Caco-2 (cell line): ENCODE measurements around the gene FHIP1A. TPM values are rescaled to one million over a fixed set of nuclear protein-coding genes. Genes with fewer than 3 reads are reported as not detected.

Experiments used
- BruUV-seq: library from RNA; stranded (reverse); fragments of 400-500 nt; replicated peaks from 2 replicates; lab custom pipeline; 2021; lab: Mats Ljungman, UMichigan
- CTCF ChIA-PET: fragments of 300-600 bp; sonication (Branson Sonifier 250); formaldehyde crosslinking; loops from one replicate; lab custom pipeline; 2022; ENCODE audit warnings: antibody characterized with exemption; lab: Charles Lee
- POLR2A ChIA-PET: fragments of 300-600 bp; sonication (Branson Sonifier 250); formaldehyde crosslinking; loops from one replicate; lab custom pipeline; 2022; ENCODE audit warnings: antibody characterized with exemption; lab: Charles Lee
- DNase-seq, 2 experiments: peaks; one replicate each; pipeline versions ENCODE4 v3.0.0 to v3.0.0-alpha.2; 2020 to 2022
- H3K27me3 ChIP-seq: replicated peaks from 2 replicates; pipeline ENCODE4 v1.6.0; 2011; ENCODE audit warnings: low read length; ENCODE audit not compliant: control insufficient read depth, insufficient read depth
- H3K36me3 ChIP-seq: 2 replicates; pipeline ENCODE4 v1.5.1; 2011; ENCODE audit warnings: low read length; ENCODE audit not compliant: control insufficient read depth, insufficient read depth
- H3K4me1 ChIP-seq: fragments of 250-450 bp; sonication (Bioruptor Pico); 2 replicates; pipeline ENCODE4 v1.5.1; 2020; ENCODE audit warnings: mild to moderate bottlenecking
- H3K4me3 ChIP-seq: 2 replicates; pipeline ENCODE4 v1.5.1; 2011; ENCODE audit warnings: low read depth, mild to moderate bottlenecking, control low read depth, low read length
- H3K9me3 ChIP-seq: fragments of 250-450 bp; sonication (Bioruptor Pico); 2 replicates; pipeline ENCODE4 v1.5.1; 2020; ENCODE audit warnings: mild to moderate bottlenecking, moderate library complexity
- H3K27ac Mint-ChIP-seq: one replicate; pipeline ENCODE4 v1.8.0; 2022; ENCODE audit warnings: mixed read lengths; ENCODE audit not compliant: unreplicated experiment
- H3K27me3 Mint-ChIP-seq: one replicate; pipeline ENCODE4 v1.8.0; 2022; ENCODE audit warnings: mixed read lengths; ENCODE audit not compliant: insufficient read depth, unreplicated experiment
- H3K36me3 Mint-ChIP-seq: one replicate; pipeline ENCODE4 v1.8.0; 2022; ENCODE audit warnings: mild to moderate bottlenecking, mixed read lengths; ENCODE audit not compliant: insufficient read depth, unreplicated experiment
- H3K4me1 Mint-ChIP-seq: one replicate; pipeline ENCODE4 v1.8.0; 2022; ENCODE audit warnings: low read depth, mixed read lengths; ENCODE audit not compliant: unreplicated experiment
- H3K4me3 Mint-ChIP-seq: one replicate; pipeline ENCODE4 v1.8.0; 2022; ENCODE audit warnings: mild to moderate bottlenecking, moderate library complexity, mixed read lengths; ENCODE audit not compliant: unreplicated experiment
- H3K9me3 Mint-ChIP-seq: one replicate; pipeline ENCODE4 v1.8.0; 2022; ENCODE audit warnings: mixed read lengths; ENCODE audit not compliant: unreplicated experiment
- intact Hi-C: fragments of 100-400 bp; cut with micrococcal nuclease; formaldehyde crosslinking; loops from one replicate; pipeline ENCODE4 v1.10.0; 2022; ENCODE audit not compliant: unreplicated experiment
- total RNA-seq: library from RNA; stranded (reverse); gene quantifications from 2 replicates; pipeline ENCODE4 v1.2.3, GENCODE V29; 2022
- TF ChIP-seq, protein P1 (sequence below), 2 experiments: fragments of 200-600 bp in 1 of 2; IDR thresholded peaks; 1 replicate in 1 of 2; 2 replicates in 1 of 2; pipeline versions ENCODE4 v1.5.1 to v1.8.0; 2011 to 2022; ENCODE audit warnings: antibody characterized with exemption in 1 of 2, control low read depth in 1 of 2, inconsistent platforms in 1 of 2, low read depth in 1 of 2, low read length in 1 of 2, mild to moderate bottlenecking in 1 of 2, moderate library complexity in 1 of 2; ENCODE audit not compliant: insufficient read depth in 1 of 2, severe bottlenecking in 1 of 2, unreplicated experiment in 1 of 2

Gene FHIP1A
- total RNA-seq, 1 experiment from 2014 or later, result 22.3 TPM

DNA sequence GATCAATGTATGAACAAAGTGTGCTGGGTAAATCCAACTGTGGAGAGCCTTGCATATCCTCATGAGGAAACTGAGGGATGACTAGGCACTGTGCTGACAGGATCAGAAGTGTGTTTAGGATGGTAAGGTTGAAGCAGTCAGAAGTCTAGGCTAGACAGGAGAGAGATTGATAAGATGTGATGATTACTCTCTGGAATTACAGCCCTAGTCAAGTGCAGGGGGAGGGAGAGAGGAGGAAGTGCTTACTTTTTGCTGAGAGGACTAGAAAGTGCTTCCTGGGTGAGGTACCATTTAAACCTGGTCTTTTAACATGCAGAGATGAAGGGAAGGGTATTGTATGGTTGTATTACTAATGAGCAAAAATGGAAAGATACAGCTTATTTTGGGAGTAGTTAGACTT, 23.7 kb downstream of the FHIP1A start:
- Histone ChIP-seq H3K27me3 (no peaks in the 10 kb centered on the region), H3K9me3 (no peaks in the 10 kb centered on the region), H3K4me3 (no peak overlapping the region), H3K36me3 (no peaks in the 10 kb centered on the region), H3K4me1 (peaks cover 6% of the 10 kb centered on the region; the same call in 1 of the 2 replicates)
- Mint-ChIP-seq H3K27me3 (no peaks in the 10 kb centered on the region), H3K4me1 (peaks cover 21% of the 10 kb centered on the region), H3K9me3 (no peaks in the 10 kb centered on the region), H3K4me3 (no peak overlapping the region), H3K27ac (no peak overlapping the region), H3K36me3 (no peaks in the 10 kb centered on the region)
- ChIA-PET POLR2A (no interaction called here), CTCF (no interaction called here)
- no TSS peak for BruUV-seq
- TF ChIP-seq, protein P1, sequence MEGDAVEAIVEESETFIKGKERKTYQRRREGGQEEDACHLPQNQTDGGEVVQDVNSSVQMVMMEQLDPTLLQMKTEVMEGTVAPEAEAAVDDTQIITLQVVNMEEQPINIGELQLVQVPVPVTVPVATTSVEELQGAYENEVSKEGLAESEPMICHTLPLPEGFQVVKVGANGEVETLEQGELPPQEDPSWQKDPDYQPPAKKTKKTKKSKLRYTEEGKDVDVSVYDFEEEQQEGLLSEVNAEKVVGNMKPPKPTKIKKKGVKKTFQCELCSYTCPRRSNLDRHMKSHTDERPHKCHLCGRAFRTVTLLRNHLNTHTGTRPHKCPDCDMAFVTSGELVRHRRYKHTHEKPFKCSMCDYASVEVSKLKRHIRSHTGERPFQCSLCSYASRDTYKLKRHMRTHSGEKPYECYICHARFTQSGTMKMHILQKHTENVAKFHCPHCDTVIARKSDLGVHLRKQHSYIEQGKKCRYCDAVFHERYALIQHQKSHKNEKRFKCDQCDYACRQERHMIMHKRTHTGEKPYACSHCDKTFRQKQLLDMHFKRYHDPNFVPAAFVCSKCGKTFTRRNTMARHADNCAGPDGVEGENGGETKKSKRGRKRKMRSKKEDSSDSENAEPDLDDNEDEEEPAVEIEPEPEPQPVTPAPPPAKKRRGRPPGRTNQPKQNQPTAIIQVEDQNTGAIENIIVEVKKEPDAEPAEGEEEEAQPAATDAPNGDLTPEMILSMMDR (IDR thresholded peaks at IDR 0.05; ENCODE audit: insufficient read depth in 1 of 2, low read depth in 1 of 2, low read length in 1 of 2, severe bottlenecking in 1 of 2, unreplicated experiment in 1 of 2), result no peak
- intact Hi-C loops, result no loop called here
- no peak for DNase-seq

DNA sequence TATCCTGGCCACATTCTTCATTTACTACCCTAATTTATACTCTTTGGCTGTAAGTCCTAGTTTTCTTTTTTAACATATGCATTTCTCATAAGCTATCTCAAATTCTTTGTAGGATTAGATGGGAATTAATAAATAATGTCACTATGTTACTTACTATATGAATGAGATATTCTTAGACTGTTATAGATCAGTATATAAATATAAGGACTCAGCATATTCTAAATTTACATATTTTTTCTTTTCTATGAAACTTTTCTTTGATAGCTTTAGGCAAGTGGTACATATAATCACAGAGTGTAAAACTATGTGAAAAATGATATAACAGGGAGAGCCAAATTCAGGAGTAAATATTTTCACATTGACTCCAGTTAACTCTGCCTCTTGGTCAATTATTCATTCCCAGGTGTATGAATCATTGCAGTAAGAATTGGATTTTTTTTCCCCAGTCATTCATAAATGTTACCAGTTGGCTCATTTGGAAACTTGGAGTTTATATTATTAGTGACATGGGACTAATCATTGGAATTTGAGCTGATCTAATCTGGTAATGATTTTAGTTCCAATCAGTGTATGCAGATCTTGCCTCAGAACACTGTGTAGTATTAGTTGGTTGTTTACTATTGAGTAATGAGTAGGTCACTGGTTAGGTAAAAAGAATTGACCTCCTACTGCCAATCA, 25.3 kb downstream of the FHIP1A start:
- Mint-ChIP-seq H3K4me1 (peaks cover 11% of the 10 kb centered on the region), H3K9me3 (no peaks in the 10 kb centered on the region)
- DNase-seq, result no peak

DNA sequence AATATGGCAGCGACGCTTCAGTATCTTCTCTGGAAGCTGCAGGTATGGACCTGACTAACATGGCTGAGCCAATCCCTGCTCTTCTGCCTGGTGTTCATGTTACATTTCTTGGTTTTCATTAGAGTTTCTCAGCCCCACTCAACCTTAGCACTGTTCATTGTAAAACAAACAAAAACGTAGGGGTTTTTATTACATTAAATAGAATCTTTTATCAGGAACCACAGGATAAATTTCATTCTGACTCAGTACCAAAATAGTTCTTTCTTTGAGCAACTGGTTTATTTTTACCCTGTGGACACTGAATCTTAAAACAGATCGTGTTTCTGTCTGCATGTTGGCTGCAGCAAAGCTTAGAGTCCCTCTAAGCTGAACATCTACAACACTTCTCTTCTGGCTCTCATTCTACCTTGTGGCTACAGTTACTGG, 27.1 kb downstream of the FHIP1A start:
- ChIA-PET CTCF (no interaction called here), POLR2A (no interaction called here)
- Histone ChIP-seq H3K4me1 (0 out of 2 replicates have a peak, but pooled peaks cover 3% of the 10 kb centered on the region), H3K36me3 (no peaks in the 10 kb centered on the region), H3K9me3 (no peaks in the 10 kb centered on the region), H3K4me3 (no peak overlapping the region), H3K27me3 (no peaks in the 10 kb centered on the region)
- Mint-ChIP-seq H3K27ac (no peak overlapping the region), H3K4me3 (no peak overlapping the region), H3K4me1 (peaks cover 11% of the 10 kb centered on the region), H3K36me3 (no peaks in the 10 kb centered on the region), H3K9me3 (no peaks in the 10 kb centered on the region), H3K27me3 (no peaks in the 10 kb centered on the region)
- no peak for DNase-seq
- TF ChIP-seq, protein P1 (IDR thresholded peaks at IDR 0.05; ENCODE audit: insufficient read depth in 1 of 2, low read depth in 1 of 2, low read length in 1 of 2, severe bottlenecking in 1 of 2, unreplicated experiment in 1 of 2), result no peak
- intact Hi-C loops, result no loop called here
- BruUV-seq, result no TSS peak

More for the DNA sequence above, 25.3 kb downstream of the FHIP1A start:
- Mint-ChIP-seq H3K27ac (no peak overlapping the region), H3K4me3 (no peak overlapping the region), H3K36me3 (no peaks in the 10 kb centered on the region), H3K27me3 (no peaks in the 10 kb centered on the region)
- CTCF ChIA-PET, result no interaction called here
- TF ChIP-seq, protein P1 (IDR thresholded peaks at IDR 0.05; ENCODE audit: insufficient read depth in 1 of 2, low read depth in 1 of 2, low read length in 1 of 2, severe bottlenecking in 1 of 2, unreplicated experiment in 1 of 2), result no peak
- no TSS peak for BruUV-seq
- POLR2A ChIA-PET, result interaction anchor here (0.6 kb wide), 1 partner anchor 132 kb away, joined by 4 read pairs; no protein-coding TSS in a partner anchor
- intact Hi-C loops, result no loop called here
- Histone ChIP-seq H3K36me3 (no peaks in the 10 kb centered on the region), H3K27me3 (no peaks in the 10 kb centered on the region), H3K4me3 (no peak overlapping the region), H3K9me3 (no peaks in the 10 kb centered on the region), H3K4me1 (peaks cover 6% of the 10 kb centered on the region; the same call in 1 of the 2 replicates)
